ENCODE results near the gene GPR108.

GPR108 gene

DNA sequence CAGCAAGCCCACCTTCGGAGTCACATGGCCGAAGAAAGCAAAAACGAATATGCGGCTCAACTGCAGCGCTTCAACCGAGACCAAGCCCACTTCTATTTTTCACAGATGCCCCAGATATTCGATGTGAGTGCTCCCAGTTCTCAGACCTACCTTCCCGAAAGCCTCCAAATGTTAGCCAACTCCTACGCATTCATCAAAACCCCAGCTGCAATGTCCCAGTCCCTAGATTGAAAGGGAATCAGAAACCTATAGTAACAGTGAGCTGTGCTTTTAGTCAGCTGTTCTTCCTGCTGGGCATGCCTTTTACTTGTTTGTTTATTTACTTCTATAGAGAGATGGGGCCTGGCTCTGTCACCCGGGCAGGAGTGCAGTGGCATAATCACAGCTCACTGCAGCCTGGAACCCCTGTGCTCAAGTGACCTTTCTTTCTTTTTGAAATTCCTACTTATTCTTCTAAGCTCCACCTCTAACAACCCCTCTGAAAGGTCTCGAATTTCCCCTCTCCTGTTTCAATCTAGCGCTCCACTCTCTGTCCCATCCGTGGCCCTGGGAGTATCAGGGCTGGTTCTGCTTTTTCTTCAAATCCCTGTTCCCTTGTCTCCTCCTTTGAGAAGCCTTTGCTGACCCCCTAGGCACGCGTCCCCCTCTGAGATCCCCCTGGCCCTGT is 6.5 kb upstream of the GPR108 start:
- Histone ChIP-seq H3K36me3 (ENCODE audit: control insufficient read depth in 1 of 2, insufficient read depth in 2 of 2, low read length in 2 of 2) (peaks cover 31 to 37% of the 10 kb centered on the region in 2 donors), H3K4me3 (ENCODE audit: low read depth in 1 of 2, low read length in 2 of 2) (peak overlapping the region in 1 of 2 donors; percentile 40), H3K4me1 (ENCODE audit: control insufficient read depth in 1 of 2, insufficient read depth in 2 of 2, low read length in 2 of 2) (peaks cover 10 to 39% of the 10 kb centered on the region in 2 donors), H3K27me3 (ENCODE audit: low read depth, low read length) (no peaks in the 10 kb centered on the region), H3K9me3 (ENCODE audit: control insufficient read depth in 1 of 2, low read length in 2 of 2) (no peaks in the 10 kb centered on the region), H3K27ac (ENCODE audit: low read length) (peak overlapping the region; percentile 67)

DNA sequence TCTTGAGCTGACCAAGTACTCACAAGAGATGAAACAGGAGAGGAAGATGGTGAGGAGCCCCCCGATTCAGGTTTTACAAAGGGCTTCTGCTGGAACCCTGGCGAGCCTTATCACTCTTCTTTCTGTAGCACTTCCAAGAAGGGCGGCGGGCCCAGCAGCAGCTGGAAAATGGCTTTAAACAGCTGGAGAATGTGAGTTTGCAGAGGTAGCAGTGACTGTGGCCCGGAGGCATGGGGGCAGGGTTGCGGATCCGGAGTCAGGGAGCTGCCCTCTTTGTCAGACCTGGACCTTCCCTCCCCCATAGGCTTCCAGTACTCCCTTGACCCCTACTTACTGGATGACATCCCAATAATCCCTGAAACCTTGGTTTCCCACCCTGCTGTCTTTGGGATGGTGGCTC is 5.7 kb upstream of the GPR108 start:
- Histone ChIP-seq H3K27me3 (ENCODE audit: low read depth, low read length) (no peaks in the 10 kb centered on the region), H3K4me1 (ENCODE audit: control insufficient read depth in 1 of 2, insufficient read depth in 2 of 2, low read length in 2 of 2) (peaks cover 18 to 47% of the 10 kb centered on the region in 2 donors), H3K4me3 (ENCODE audit: low read depth in 1 of 2, low read length in 2 of 2) (peak overlapping the region in 1 of 2 donors; percentile 40), H3K27ac (ENCODE audit: low read length) (no peak overlapping the region), H3K36me3 (ENCODE audit: control insufficient read depth in 1 of 2, insufficient read depth in 2 of 2, low read length in 2 of 2) (peaks cover 29 to 31% of the 10 kb centered on the region in 2 donors), H3K9me3 (ENCODE audit: control insufficient read depth in 1 of 2, low read length in 2 of 2) (no peaks in the 10 kb centered on the region)

DNA sequence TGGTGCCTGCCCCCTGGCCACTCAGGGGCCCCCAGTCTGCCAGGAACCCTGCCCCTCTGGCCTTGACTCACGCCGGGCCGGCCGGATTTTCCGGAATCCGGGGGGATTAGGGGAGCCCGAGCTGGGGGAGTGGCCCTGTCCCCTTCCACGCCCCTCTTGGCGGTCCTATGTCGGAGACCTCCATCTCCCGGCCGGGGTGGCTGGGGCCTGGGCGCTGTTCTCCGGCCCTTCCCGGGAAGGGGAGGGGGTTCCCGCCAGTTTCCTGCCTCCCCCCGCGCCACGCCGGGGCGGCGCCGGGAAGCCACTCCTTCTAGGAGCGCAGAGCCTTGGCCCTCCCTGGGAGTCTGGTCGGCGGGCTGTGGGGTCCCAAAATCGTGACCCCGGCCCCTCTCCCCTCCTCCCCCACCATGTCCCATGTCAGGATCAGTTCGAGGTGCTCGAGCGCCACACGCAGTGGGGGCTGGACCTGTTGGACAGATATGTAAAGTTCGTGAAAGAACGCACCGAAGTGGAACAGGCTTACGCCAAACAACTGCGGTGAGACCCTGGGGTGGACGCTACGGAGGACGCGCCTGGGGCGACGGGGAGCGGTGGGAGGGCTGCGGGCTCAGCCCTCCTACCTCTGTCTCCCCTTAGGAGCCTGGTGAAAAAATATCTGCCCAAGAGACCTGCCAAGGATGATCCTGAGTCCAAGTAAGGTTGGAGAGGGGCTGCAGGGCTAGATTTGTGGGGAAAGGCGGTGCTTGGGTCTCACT is 3.4 kb upstream of the GPR108 start:
- peak overlapping the region; percentile 90 for H3K27ac ChIP-seq (ENCODE audit: low read length)
- peaks cover 21 to 57% of the 10 kb centered on the region in 2 donors for H3K4me1 ChIP-seq (ENCODE audit: control insufficient read depth in 1 of 2, insufficient read depth in 2 of 2, low read length in 2 of 2)
- no peaks in the 10 kb centered on the region for H3K9me3 ChIP-seq (ENCODE audit: control insufficient read depth in 1 of 2, low read length in 2 of 2)
- H3K4me3 ChIP-seq (ENCODE audit: low read depth in 1 of 2, low read length in 2 of 2): peak overlapping the region; percentile 84 to 93
- H3K27me3 ChIP-seq (ENCODE audit: low read depth, low read length): no peaks in the 10 kb centered on the region
- peaks cover 13 to 18% of the 10 kb centered on the region in 2 donors for H3K36me3 ChIP-seq (ENCODE audit: control insufficient read depth in 1 of 2, insufficient read depth in 2 of 2, low read length in 2 of 2)

DNA sequence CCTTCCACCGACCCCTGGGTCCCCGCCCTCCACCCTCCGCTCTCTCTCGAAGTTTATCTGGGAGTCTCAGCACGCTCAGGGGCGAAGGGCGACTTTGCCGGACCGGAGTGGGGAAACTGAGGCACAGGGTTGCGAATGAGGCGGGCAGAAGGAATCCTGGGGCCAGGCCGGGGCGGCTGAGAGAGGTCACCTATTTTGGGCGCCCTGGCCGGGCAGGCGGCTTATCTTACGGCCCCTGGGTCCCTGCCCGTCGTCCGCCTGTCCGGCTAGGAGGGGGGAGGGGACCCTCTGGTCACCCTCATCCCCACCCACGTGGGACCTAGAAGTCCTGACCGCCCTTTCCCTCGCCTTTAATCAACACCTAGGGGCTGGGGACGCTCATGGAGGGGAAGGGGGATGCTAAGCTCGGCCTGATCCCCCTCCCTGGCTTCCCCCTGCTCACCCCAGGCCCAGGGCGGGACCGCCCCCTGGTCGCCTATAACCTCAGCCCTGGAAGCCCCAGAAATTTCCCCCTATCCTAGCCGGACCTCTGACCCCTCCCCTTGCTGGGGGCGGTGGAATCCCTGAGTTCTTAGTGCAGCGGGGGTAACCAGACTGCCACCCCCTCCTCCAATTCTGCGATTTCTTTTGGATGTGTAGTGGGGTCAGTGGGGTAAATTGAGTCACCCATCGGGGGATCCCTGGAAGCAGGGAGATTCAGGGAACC is 2.7 kb upstream of the GPR108 start:
- Histone ChIP-seq H3K4me3 (ENCODE audit: low read depth in 1 of 2, low read length in 2 of 2) (peak overlapping the region; percentile 84 to 93), H3K27me3 (ENCODE audit: low read depth, low read length) (no peaks in the 10 kb centered on the region), H3K9me3 (ENCODE audit: control insufficient read depth in 1 of 2, low read length in 2 of 2) (no peaks in the 10 kb centered on the region), H3K36me3 (ENCODE audit: control insufficient read depth in 1 of 2, insufficient read depth in 2 of 2, low read length in 2 of 2) (peaks cover 13% of the 10 kb centered on the region in 2 donors), H3K27ac (ENCODE audit: low read length) (peak overlapping the region; percentile 90), H3K4me1 (ENCODE audit: control insufficient read depth in 1 of 2, insufficient read depth in 2 of 2, low read length in 2 of 2) (peaks cover 15 to 58% of the 10 kb centered on the region in 2 donors)

- Histone ChIP-seq H3K27me3 (ENCODE audit: low read depth, low read length) (no peaks in the 10 kb centered on the region), H3K4me3 (ENCODE audit: low read depth in 1 of 2, low read length in 2 of 2) (peak within 1 kb of the TSS; percentile 84 to 93), H3K4me1 (ENCODE audit: control insufficient read depth in 1 of 2, insufficient read depth in 2 of 2, low read length in 2 of 2) (peaks cover 15 to 55% of the 10 kb centered on the region in 2 donors), H3K9me3 (ENCODE audit: control insufficient read depth in 1 of 2, low read length in 2 of 2) (no peaks in the 10 kb centered on the region), H3K27ac (ENCODE audit: low read length) (peak within 1 kb of the TSS; percentile 91), H3K36me3 (ENCODE audit: control insufficient read depth in 1 of 2, insufficient read depth in 2 of 2, low read length in 2 of 2) (peaks cover 13% of the 10 kb centered on the region in 2 donors)
These were observed 2.1 kb upstream of the GPR108 start, which contains the start of gene TRIP10 for GRCh38 chr19:6739390-6739882. Gene TRIP10, plus strand, starts transcription at chr19:6739680. Its CDS starts 82 bp downstream, at chr19:6739762.

DNA sequence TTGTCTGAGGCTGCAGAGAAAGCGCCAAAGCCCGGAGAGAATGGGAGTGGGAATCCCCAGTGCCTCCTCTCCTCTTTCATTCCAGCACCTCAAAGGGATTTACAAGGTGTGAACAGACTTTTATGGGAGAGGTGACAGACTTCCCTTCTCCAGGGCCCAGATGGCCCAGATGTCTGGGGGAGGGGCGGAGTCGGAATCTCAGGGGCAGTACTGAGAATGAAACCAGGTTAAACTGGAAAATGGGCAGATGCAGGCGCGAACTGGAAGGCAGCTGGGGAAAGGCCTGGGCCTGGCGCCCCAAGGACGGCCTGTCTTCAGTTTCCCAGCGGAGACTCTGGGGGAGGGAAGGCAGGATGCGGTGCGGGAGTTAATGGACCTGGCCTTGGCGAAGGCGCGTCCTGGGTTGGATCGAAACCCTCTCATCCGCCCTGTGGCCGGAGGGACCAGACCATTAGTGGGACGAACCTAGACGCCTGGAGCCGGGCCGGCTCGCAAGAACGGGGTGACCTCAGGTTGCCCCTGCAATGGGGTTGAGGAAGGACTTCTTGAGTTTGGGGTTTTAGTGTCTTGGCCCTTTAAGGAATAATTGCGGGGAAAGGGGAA is 1.5 kb upstream of the GPR108 start:
- Histone ChIP-seq H3K4me1 (ENCODE audit: control insufficient read depth in 1 of 2, insufficient read depth in 2 of 2, low read length in 2 of 2) (peaks cover 15 to 49% of the 10 kb centered on the region in 2 donors), H3K27me3 (ENCODE audit: low read depth, low read length) (no peaks in the 10 kb centered on the region), H3K36me3 (ENCODE audit: control insufficient read depth in 1 of 2, insufficient read depth in 2 of 2, low read length in 2 of 2) (peaks cover 11 to 13% of the 10 kb centered on the region in 2 donors), H3K4me3 (ENCODE audit: low read depth in 1 of 2, low read length in 2 of 2) (peak overlapping the region; percentile 59 to 93), H3K27ac (ENCODE audit: low read length) (peak overlapping the region; percentile 91), H3K9me3 (ENCODE audit: control insufficient read depth in 1 of 2, low read length in 2 of 2) (no peaks in the 10 kb centered on the region)

DNA sequence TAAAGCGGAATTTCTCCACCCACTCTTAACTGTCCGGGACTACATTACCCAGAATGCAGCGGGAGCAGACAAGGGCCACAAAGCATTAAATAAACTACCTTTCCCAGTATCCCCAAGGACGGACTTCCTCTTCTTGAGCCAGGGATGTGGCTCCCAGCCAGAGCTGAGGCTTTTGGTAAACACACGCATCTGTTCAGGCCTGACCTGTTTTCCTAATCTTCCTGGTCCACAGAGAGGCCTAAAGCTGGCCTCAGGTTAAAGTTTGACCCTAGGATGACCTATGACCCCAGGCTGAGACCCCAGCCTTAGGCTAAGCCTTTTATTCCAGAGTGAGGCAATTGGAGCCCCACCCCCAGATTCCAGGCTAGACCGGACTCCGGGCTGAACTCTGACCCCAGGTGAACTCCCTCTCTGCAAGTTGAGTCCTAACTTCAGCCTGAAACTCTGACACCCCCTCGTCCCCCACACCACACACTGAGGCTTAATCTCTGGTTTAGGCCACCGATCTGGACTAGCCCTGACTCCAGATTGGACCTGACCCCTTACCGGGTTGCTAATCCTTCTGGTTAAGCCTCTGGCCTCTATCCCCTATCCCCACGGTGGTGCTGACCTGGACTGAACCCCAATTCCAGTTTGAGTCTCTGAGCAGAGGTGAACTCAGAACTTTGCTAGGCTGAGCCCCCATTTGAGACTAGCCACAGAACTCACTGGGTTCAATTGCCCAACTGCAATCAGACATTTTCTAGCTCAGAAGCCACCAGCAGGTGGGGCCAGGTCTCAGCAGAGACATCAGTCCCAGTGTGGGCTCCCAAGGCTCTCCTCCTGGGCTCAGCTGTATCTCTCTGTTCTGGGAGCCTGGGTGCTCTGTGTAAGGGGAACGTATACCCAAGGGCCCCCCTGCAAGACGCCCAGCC is 750 bp upstream of the GPR108 start:
- Histone ChIP-seq H3K4me3 (ENCODE audit: low read depth in 1 of 2, low read length in 2 of 2) (peak overlapping the region; percentile 59 to 93), H3K9me3 (ENCODE audit: control insufficient read depth in 1 of 2, low read length in 2 of 2) (no peaks in the 10 kb centered on the region), H3K27me3 (ENCODE audit: low read depth, low read length) (no peaks in the 10 kb centered on the region), H3K4me1 (ENCODE audit: control insufficient read depth in 1 of 2, insufficient read depth in 2 of 2, low read length in 2 of 2) (peaks cover 15 to 42% of the 10 kb centered on the region in 2 donors), H3K36me3 (ENCODE audit: control insufficient read depth in 1 of 2, insufficient read depth in 2 of 2, low read length in 2 of 2) (peaks cover 5 to 13% of the 10 kb centered on the region in 2 donors), H3K27ac (ENCODE audit: low read length) (peak overlapping the region; percentile 91)

- Histone ChIP-seq H3K9me3 (ENCODE audit: control insufficient read depth in 1 of 2, low read length in 2 of 2) (no peaks in the 10 kb centered on the region), H3K36me3 (ENCODE audit: control insufficient read depth in 1 of 2, insufficient read depth in 2 of 2, low read length in 2 of 2) (peaks cover 7 to 22% of the 10 kb centered on the region in 2 donors), H3K27ac (ENCODE audit: low read length) (peak overlapping the region; percentile 89), H3K4me3 (ENCODE audit: low read depth in 1 of 2, low read length in 2 of 2) (peak overlapping the region; percentile 89 to 91), H3K4me1 (ENCODE audit: control insufficient read depth in 1 of 2, insufficient read depth in 2 of 2, low read length in 2 of 2) (peaks cover 15 to 41% of the 10 kb centered on the region in 2 donors), H3K27me3 (ENCODE audit: low read depth, low read length) (no peaks in the 10 kb centered on the region)
These were observed 480 bp downstream of the GPR108 start for GRCh38 chr19:6736917-6737283.

DNA sequence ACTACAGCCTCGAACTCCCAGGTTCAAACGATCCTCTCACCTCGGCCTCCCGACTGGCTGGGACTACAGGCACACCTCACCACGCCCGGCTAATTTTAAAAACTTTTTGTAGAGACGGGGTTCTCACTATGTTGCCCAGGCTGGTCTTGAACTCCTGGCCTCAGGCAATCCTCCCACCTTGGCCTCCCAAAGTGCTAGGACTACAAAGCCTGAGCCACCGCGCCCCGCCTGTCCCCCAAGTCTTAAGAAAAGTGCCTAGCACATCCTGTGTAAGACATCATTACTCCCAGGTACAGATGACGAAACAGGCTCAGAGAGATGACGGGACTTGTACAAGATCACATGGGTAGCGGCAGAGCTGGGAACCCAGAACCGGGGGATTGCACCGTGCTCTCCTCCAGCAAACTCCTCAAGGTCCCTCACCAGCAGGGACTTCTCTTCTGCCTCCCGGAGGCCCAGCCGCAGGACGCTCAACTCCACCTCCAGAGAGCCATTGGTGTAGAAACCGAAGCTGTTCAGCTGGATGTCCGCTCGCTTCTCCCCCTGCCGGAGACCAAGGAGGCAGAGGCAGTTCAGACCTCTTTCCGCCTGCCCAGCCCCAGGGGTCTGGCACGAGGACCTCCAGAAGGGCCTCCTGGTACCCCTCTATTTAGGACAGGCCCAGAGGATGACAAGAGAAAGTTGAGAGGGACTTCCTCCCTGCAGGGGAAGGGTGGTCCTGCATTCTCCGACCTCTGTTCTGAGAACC is 1.0 kb downstream of the GPR108 start:
- H3K4me1 ChIP-seq (ENCODE audit: control insufficient read depth in 1 of 2, insufficient read depth in 2 of 2, low read length in 2 of 2): peaks cover 15 to 36% of the 10 kb centered on the region in 2 donors
- H3K27ac ChIP-seq (ENCODE audit: low read length): peak overlapping the region; percentile 89
- no peaks in the 10 kb centered on the region for H3K27me3 ChIP-seq (ENCODE audit: low read depth, low read length)
- peaks cover 7 to 27% of the 10 kb centered on the region in 2 donors for H3K36me3 ChIP-seq (ENCODE audit: control insufficient read depth in 1 of 2, insufficient read depth in 2 of 2, low read length in 2 of 2)
- H3K4me3 ChIP-seq (ENCODE audit: low read depth in 1 of 2, low read length in 2 of 2): peak overlapping the region; percentile 89 to 91
- no peaks in the 10 kb centered on the region for H3K9me3 ChIP-seq (ENCODE audit: control insufficient read depth in 1 of 2, low read length in 2 of 2)

All from muscle layer of duodenum (tissue), 2 donors.